Thymus (tissue), 11 donors: ENCODE results near the gene NPTN. TPM values are rescaled to one million over a fixed set of nuclear protein-coding genes. Genes with fewer than 3 reads are reported as not detected.

Source experiments
- DNase-seq, 9 donors: peaks; one replicate each; pipeline ENCODE4 v3.0.0-alpha.2; 2013; ENCODE audit warnings: low spot score in 9 of 9, low read depth in 6 of 9, missing footprints in 1 of 9
- H3K27ac ChIP-seq, 2 donors: one replicate each; pipeline ENCODE4 v1.5.1; 2013; ENCODE audit warnings: control low read depth in 1 of 2, low read depth in 1 of 2, low read length in 1 of 2, mild to moderate bottlenecking in 1 of 2, moderate library complexity in 1 of 2
- H3K27me3 ChIP-seq, 2 donors: one replicate each; pipeline ENCODE4 v1.5.1; 2013; ENCODE audit warnings: low read length in 1 of 2; ENCODE audit not compliant: control insufficient read depth in 2 of 2, insufficient read depth in 1 of 2
- H3K36me3 ChIP-seq, 2 donors: one replicate each; pipeline ENCODE4 v1.5.1; 2013; ENCODE audit warnings: low read length in 1 of 2, mild to moderate bottlenecking in 1 of 2, moderate library complexity in 1 of 2; ENCODE audit not compliant: control insufficient read depth in 2 of 2, insufficient read depth in 2 of 2
- H3K4me1 ChIP-seq, 2 donors: one replicate each; pipeline ENCODE4 v1.5.1; 2013; ENCODE audit warnings: low read length in 2 of 2; ENCODE audit not compliant: control insufficient read depth in 2 of 2, insufficient read depth in 2 of 2
- H3K4me3 ChIP-seq, 2 donors: one replicate each; pipeline ENCODE4 v1.5.1; 2013; ENCODE audit warnings: low read length in 2 of 2, control low read depth in 1 of 2, mild to moderate bottlenecking in 1 of 2
- H3K9me3 ChIP-seq, 2 donors: one replicate each; pipeline ENCODE4 v1.5.1; 2013; ENCODE audit warnings: low read length in 1 of 2, mild to moderate bottlenecking in 1 of 2; ENCODE audit not compliant: control insufficient read depth in 2 of 2, insufficient read depth in 1 of 2
- WGBS: extraction: QIAGEN DNeasy Blood & Tissue Kit; methylation state at CpG from one replicate; pipeline ENCODE4 v1.1.7; 2013; 5-methylcytosine and 5-hydroxymethylcytosine counted together
- polyA plus RNA-seq: library from polyadenylated mRNA; stranded (reverse); fragments of 200-250 nt; gene quantifications from one replicate; pipeline ENCODE4 v1.2.3, GENCODE V29; 2013
- total RNA-seq: library from RNA; stranded (reverse); fragments of 120-200 nt; gene quantifications from one replicate; pipeline ENCODE4 v1.2.4, GENCODE V29; 2013
- donor health status: healthy.

The NPTN gene
- total and polyA plus RNA-seq, 2 donors: 39.9 to 45.9 TPM

- WGBS: 91% methylated on average over 3 of the region's 3 CpGs
- no peak for DNase-seq
- H3K27ac ChIP-seq: no peak overlapping the region
Measured at GRCh38 chr15:73530649-73531048, 102.5 kb downstream of the NPTN start.

DNA sequence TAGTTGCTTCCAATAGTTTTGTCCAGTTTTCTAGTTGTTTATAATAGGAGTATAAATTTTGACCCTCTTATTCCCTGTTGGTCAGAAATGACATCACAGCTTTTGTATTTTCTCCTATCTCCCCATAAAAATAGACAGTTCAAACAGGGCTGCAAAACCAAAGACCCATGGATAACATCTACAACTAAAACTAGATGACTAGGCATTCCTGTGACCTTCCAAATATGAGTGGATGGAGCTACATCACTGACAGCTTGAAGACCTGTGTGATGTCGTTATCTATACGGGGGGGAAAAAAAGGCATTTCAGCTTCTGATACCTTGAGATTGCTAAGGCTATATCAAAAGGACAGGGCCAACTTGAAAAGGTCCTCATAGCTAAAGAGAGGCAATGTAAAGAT, 105.6 kb downstream of the NPTN start:
- no peaks in the 10 kb centered on the region for H3K9me3 ChIP-seq

More at GRCh38 chr15:73530649-73531048, 102.5 kb downstream of the NPTN start:
- Histone ChIP-seq H3K9me3 (no peaks in the 10 kb centered on the region), H3K4me1 (no peaks in the 10 kb centered on the region), H3K4me3 (no peak overlapping the region), H3K27me3 (no peaks in the 10 kb centered on the region), H3K36me3 (no peaks in the 10 kb centered on the region)

GRCh38 chr15:73524919-73525318, 108.3 kb downstream of the NPTN start:
- H3K27ac ChIP-seq: no peak overlapping the region
- no peak overlapping the region for H3K4me3 ChIP-seq
- no peaks in the 10 kb centered on the region for H3K9me3 ChIP-seq
- no peaks in the 10 kb centered on the region for H3K4me1 ChIP-seq
- no peak for DNase-seq
- H3K27me3 ChIP-seq: no peaks in the 10 kb centered on the region
- WGBS: 93% methylated on average over 1 of the region's 1 CpG
- no peaks in the 10 kb centered on the region for H3K36me3 ChIP-seq

More for the DNA sequence above, 105.6 kb downstream of the NPTN start:
- Histone ChIP-seq H3K27ac (no peak overlapping the region), H3K4me1 (no peaks in the 10 kb centered on the region), H3K4me3 (no peak overlapping the region), H3K36me3 (no peaks in the 10 kb centered on the region), H3K27me3 (no peaks in the 10 kb centered on the region)
- 93% methylated on average over 2 of the region's 2 CpGs for WGBS
- no peak for DNase-seq

GRCh38 chr15:73522011-73522410, 111.2 kb downstream of the NPTN start:
- H3K4me3 ChIP-seq: no peak overlapping the region

DNA sequence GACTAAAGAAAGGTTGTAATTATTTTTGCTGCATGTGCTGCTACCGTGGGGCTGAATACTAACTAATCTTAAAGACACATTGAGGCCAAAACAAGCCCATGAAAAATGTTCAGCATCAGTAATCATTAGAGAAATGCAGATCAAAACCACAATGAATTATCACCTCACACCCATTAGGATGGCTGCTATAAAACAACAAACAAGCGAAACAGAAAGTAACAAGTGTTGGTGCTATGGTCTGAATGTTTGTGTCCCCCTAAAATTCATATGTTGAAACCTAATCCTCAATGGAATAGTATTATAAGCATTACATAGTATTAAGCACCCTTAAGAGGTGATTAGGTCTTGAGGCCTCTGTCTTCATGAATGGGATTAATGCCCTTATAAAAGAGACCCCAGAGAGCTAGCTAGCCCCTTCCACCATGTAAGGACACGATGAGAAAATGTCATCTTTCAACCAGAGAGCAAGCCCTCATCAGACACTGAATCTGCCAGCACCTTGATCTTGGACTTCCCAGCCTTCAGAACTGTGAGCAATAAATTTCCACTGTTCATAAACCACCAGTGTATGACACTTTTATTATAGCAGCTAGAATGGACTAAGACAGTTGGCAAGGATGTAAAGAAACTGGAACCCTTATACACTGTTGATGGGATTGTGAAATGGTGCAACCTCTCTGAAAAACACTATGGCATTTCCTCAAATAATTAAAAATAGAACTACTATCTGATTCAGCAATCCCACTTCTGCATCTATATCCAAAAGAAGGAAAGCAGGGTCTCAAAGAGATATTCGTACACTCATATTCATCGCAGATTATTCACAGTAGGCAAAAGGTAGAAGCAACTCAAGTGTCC, 114.1 kb downstream of the NPTN start:
- DNase-seq: no peak
- no peak overlapping the region for H3K27ac ChIP-seq
- no peak overlapping the region for H3K4me3 ChIP-seq
- WGBS: 95% methylated on average over 5 of the region's 5 CpGs
- H3K27me3 ChIP-seq: no peaks in the 10 kb centered on the region
- no peaks in the 10 kb centered on the region for H3K4me1 ChIP-seq
- H3K36me3 ChIP-seq: no peaks in the 10 kb centered on the region
- H3K9me3 ChIP-seq: no peaks in the 10 kb centered on the region

More at GRCh38 chr15:73522011-73522410, 111.2 kb downstream of the NPTN start:
- no peak for DNase-seq
- Histone ChIP-seq H3K27ac (no peak overlapping the region), H3K4me1 (no peaks in the 10 kb centered on the region), H3K27me3 (no peaks in the 10 kb centered on the region), H3K36me3 (no peaks in the 10 kb centered on the region), H3K9me3 (no peaks in the 10 kb centered on the region)
- 93% methylated on average over 1 of the region's 1 CpG for WGBS

DNA sequence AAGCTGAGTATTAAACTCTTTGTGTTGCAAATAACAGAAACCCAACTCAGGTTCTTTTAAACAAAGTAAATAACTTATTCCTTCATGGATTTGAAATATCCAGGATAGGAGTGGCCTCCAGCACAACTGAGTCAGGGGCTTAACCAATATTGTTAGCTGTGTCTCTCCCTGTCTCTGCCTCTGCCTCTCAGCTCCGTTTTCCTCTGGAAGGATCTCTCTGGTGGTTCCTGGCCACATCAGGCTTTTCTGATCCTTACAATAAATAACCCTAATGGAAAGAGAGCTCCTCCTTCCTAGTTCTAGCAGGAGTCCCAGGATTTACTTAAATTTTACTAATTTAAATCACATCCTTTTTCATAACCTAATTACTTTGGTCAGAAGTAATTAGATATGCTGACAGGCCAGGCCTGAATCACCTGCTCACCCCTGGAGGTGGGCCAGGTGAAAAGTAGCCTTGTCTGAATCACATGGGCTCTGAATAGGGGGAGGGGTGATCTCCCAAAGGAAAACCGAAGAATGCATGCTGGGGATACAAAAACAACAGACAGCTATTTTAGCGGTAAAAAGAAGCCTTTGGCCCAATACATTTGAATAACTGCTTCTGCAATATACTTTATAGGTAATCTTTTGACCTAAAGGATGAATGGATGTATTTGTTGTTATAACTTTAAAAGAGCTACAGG, 114.9 kb downstream of the NPTN start:
- H3K4me1 ChIP-seq: no peaks in the 10 kb centered on the region
- no peaks in the 10 kb centered on the region for H3K27me3 ChIP-seq
- no peak overlapping the region for H3K27ac ChIP-seq
- no peak for DNase-seq
- H3K9me3 ChIP-seq: no peaks in the 10 kb centered on the region
- H3K36me3 ChIP-seq: no peaks in the 10 kb centered on the region
- WGBS: 91% methylated on average over 3 of the region's 3 CpGs
- no peak overlapping the region for H3K4me3 ChIP-seq

DNA sequence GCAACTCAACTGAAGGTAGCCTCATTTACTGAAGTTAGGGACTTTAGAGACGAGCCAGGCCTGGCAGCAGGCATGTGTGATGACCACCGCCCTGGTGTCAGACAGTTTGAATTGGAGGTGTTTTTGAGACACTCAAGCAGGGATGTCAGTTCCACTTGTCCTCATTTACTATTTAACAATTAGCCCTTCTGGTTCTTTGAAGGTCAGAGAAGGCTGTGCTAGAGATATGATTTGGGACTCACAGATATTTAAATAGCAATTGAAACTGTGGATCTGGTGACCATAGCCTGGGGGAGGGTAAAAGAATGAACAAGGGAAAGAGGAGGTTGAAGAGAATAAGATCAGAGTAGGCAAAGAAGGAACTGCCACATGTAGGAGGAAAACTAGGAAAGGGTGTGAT, 115.6 kb downstream of the NPTN start:
- H3K9me3 ChIP-seq: no peaks in the 10 kb centered on the region
- H3K4me3 ChIP-seq: no peak overlapping the region
- H3K27me3 ChIP-seq: no peaks in the 10 kb centered on the region
- DNase-seq: no peak
- H3K36me3 ChIP-seq: no peaks in the 10 kb centered on the region
- no peak overlapping the region for H3K27ac ChIP-seq
- no peaks in the 10 kb centered on the region for H3K4me1 ChIP-seq
- 94% methylated on average over 2 of the region's 2 CpGs for WGBS

GRCh38 chr15:73515527-73515926, 117.7 kb downstream of the NPTN start:
- no peak for DNase-seq
- Histone ChIP-seq H3K27me3 (no peaks in the 10 kb centered on the region), H3K9me3 (no peaks in the 10 kb centered on the region), H3K36me3 (no peaks in the 10 kb centered on the region), H3K4me3 (no peak overlapping the region), H3K4me1 (no peaks in the 10 kb centered on the region), H3K27ac (no peak overlapping the region)
- WGBS: 82% methylated on average over 1 of the region's 1 CpG
